GM12878 (cell line): ENCODE results near the gene NRN1L. TPM values are rescaled to one million over a fixed set of nuclear protein-coding genes. Genes with fewer than 3 reads are reported as not detected.

ENCODE experiments used
- ATAC-seq: fragments of 200-7000 bp; cut with Tn5 transposase; 3 replicates; pipeline ENCODE4 v1.9.1; 2020; ENCODE audit warnings: mild to moderate bottlenecking, moderate library complexity
- BruUV-seq: library from RNA; stranded (reverse); fragments of 400-500 nt; replicated peaks from 2 replicates; lab custom pipeline; 2021; lab: Mats Ljungman, UMichigan
- CTCF ChIA-PET: fragments of 300-600 bp; sonication (Branson Sonifier 250); formaldehyde crosslinking; extraction: SDS; loops from one replicate; lab custom pipeline; 2021; ENCODE audit warnings: inconsistent platforms; lab: Yijun Ruan, JAX
- POLR2A ChIA-PET: fragments of 350-600 bp; formaldehyde crosslinking; extraction: SDS; loops from one replicate; lab custom pipeline; 2021; ENCODE audit warnings: inconsistent platforms; lab: Charles Lee
- RAD21 ChIA-PET: fragments of 300-600 bp; sonication (Branson Sonifier 250); formaldehyde crosslinking; loops from one replicate; lab custom pipeline; 2023; ENCODE audit warnings: antibody characterized with exemption; ENCODE audit not compliant: unreplicated experiment; lab: Charles Lee
- SMC1A ChIA-PET: fragments of 300-600 bp; sonication (Branson Sonifier 250); formaldehyde crosslinking; loops from one replicate; lab custom pipeline; 2023; ENCODE audit not compliant: unreplicated experiment, uncharacterized antibody; lab: Charles Lee
- DNase-seq: peaks from one replicate; pipeline ENCODE4 v3.0.0-alpha.2; 2011; ENCODE audit warnings: low read depth, low spot score
- FAIRE-seq: peaks from 3 replicates; lab custom pipeline; 2011; peaks lifted over from hg19 to GRCh38; lab: Jason Lieb, UNC
- H2AFZ ChIP-seq: 2 replicates; pipeline ENCODE4 v1.6.0; 2011; ENCODE audit warnings: low read depth, low read length, control low read depth; ENCODE audit not compliant: control insufficient read depth
- H3K27ac ChIP-seq: 2 replicates; pipeline ENCODE4 v1.5.1; 2011; ENCODE audit warnings: control low read depth; ENCODE audit not compliant: control insufficient read depth, insufficient read depth
- H3K27me3 ChIP-seq, 2 experiments: replicated peaks in 1 of 2; 2 replicates each; pipeline versions ENCODE4 v1.6.0 to v1.6.1; 2011; ENCODE audit warnings: low read length in 1 of 2; ENCODE audit not compliant: control insufficient read depth in 2 of 2, insufficient read depth in 2 of 2
- H3K36me3 ChIP-seq, 2 experiments: 2 replicates each; pipeline ENCODE4 v1.5.1; 2011; ENCODE audit warnings: low read length in 1 of 2; ENCODE audit not compliant: control insufficient read depth in 2 of 2, insufficient read depth in 2 of 2
- H3K4me1 ChIP-seq: 2 replicates; pipeline ENCODE4 v1.6.1; 2011; ENCODE audit warnings: mild to moderate bottlenecking, low read length, moderate library complexity, mixed read lengths; ENCODE audit not compliant: control insufficient read depth, insufficient read depth
- H3K4me2 ChIP-seq: 2 replicates; pipeline ENCODE4 v1.6.0; 2011; ENCODE audit warnings: control low read depth; ENCODE audit not compliant: control insufficient read depth, insufficient read depth
- H3K4me3 ChIP-seq: fragments of 200-600 bp; sonication (generic); 2 replicates; pipeline ENCODE4 v1.5.1; 2016
- H3K79me2 ChIP-seq: 2 replicates; pipeline ENCODE4 v1.6.0; 2011; ENCODE audit warnings: low read length; ENCODE audit not compliant: control insufficient read depth, insufficient read depth
- H3K9ac ChIP-seq: 2 replicates; pipeline ENCODE4 v1.8.0; 2011; ENCODE audit warnings: low read length, control low read depth, mixed read lengths; ENCODE audit not compliant: control insufficient read depth, insufficient read depth
- H3K9me3 ChIP-seq: replicated peaks from 3 replicates; pipeline ENCODE4 v1.5.1; 2011; ENCODE audit warnings: mild to moderate bottlenecking, low read length; ENCODE audit not compliant: control insufficient read depth, insufficient read depth
- H4K20me1 ChIP-seq: 2 replicates; pipeline ENCODE4 v1.6.0; 2011; ENCODE audit not compliant: control insufficient read depth, insufficient read depth
- ASH2L ChIP-seq: fragments of 300-600, 200-600 bp; sonication (generic); IDR thresholded peaks from 2 replicates; pipeline ENCODE4 v1.6.1; 2017; ENCODE audit warnings: low read depth, mild to moderate bottlenecking, borderline replicate concordance
- BMI1 ChIP-seq: fragments of 450-650 bp; IDR thresholded peaks from 2 replicates; pipeline ENCODE4 v1.6.1; 2016; ENCODE audit warnings: mild to moderate bottlenecking, moderate library complexity, borderline replicate concordance
- FOS ChIP-seq: IDR thresholded peaks from 3 replicates; pipeline ENCODE4 v1.6.1; 2011; ENCODE audit warnings: borderline replicate concordance; ENCODE audit not compliant: insufficient read length; ENCODE audit errors: extremely low read depth
- FOXK2 ChIP-seq: fragments of 450-650 bp; IDR thresholded peaks from 2 replicates; pipeline ENCODE4 v1.6.1; 2017; ENCODE audit warnings: mild to moderate bottlenecking, moderate library complexity
- JUNB ChIP-seq: IDR thresholded peaks from 2 replicates; pipeline ENCODE4 v1.6.1; 2016; ENCODE audit warnings: antibody characterized with exemption, mild to moderate bottlenecking
- LARP7 ChIP-seq: fragments of 450-650 bp; IDR thresholded peaks from 2 replicates; pipeline ENCODE4 v1.6.1; 2017; ENCODE audit warnings: mild to moderate bottlenecking
- MEF2B ChIP-seq: fragments of 450-650 bp; IDR thresholded peaks from 2 replicates; pipeline ENCODE4 v1.6.1; 2018; ENCODE audit warnings: mild to moderate bottlenecking, moderate library complexity; ENCODE audit not compliant: partially characterized antibody, poor library complexity, severe bottlenecking
- MTA3 ChIP-seq: IDR thresholded peaks from 2 replicates; pipeline ENCODE4 v1.6.1; 2012; ENCODE audit warnings: low read length, inconsistent platforms, borderline replicate concordance
- NFXL1 ChIP-seq: fragments of 450-650 bp; IDR thresholded peaks from 2 replicates; pipeline ENCODE4 v1.6.1; 2017; ENCODE audit warnings: antibody characterized with exemption, mild to moderate bottlenecking, borderline replicate concordance
- PML ChIP-seq: IDR thresholded peaks from 2 replicates; pipeline ENCODE4 v1.6.1; 2012; ENCODE audit warnings: low read length, inconsistent platforms
- SMAD1 ChIP-seq: fragments of 450-650 bp; IDR thresholded peaks from 2 replicates; pipeline ENCODE4 v1.6.1; 2018; ENCODE audit warnings: mild to moderate bottlenecking, low read depth; ENCODE audit not compliant: partially characterized antibody
- TARDBP ChIP-seq: IDR thresholded peaks from 2 replicates; pipeline ENCODE4 v1.6.1; 2016; ENCODE audit warnings: borderline replicate concordance
- YBX1 ChIP-seq: fragments of 450-650 bp; IDR thresholded peaks from 2 replicates; pipeline ENCODE4 v1.6.1; 2016; ENCODE audit warnings: antibody characterized with exemption
- WGBS: methylation state at CpG from one replicate; pipeline ENCODE4 v1.1.6; 2016; ENCODE audit warnings: low lambda C conversion rate; ENCODE audit not compliant: insufficient replicate concordance, insufficient coverage; ENCODE audit errors: missing lambda C conversion rate; 5-methylcytosine and 5-hydroxymethylcytosine counted together
- in situ Hi-C: fragments of 300-500 bp; cut with MboI; formaldehyde crosslinking; loops from 9 replicates; pipeline ENCODE4 v1.14.3; 2018; ENCODE audit warnings: mixed read lengths
- intact Hi-C: fragments of 100-400 bp; cut with micrococcal nuclease; formaldehyde crosslinking; loops from one replicate; pipeline ENCODE4 v1.14.2; 2022; ENCODE audit not compliant: unreplicated experiment
- polyA plus RNA-seq, 11 experiments: library from polyadenylated mRNA; depleted of rRNA in 4 of 11; unstranded in 6 of 11; stranded (reverse) in 5 of 11; fragments of >200 nt; fragmentation: Nextera tagmentation in 4 of 11; fragmentation: Illumina TruSeq in 1 of 11; extraction: Ambion mirVana in 4 of 11; extraction: Trizol in 1 of 11; gene quantifications; 1 replicate in 1 of 11; 2 replicates in 10 of 11; pipeline versions ENCODE4 v1.2.1 to v1.2.3, GENCODE V29; 2011 to 2016; ENCODE audit warnings: inconsistent platforms in 2 of 11, missing spikeins in 2 of 11, low read depth in 1 of 11
- total RNA-seq, 4 experiments: library from RNA; depleted of rRNA in 3 of 4; stranded (reverse); fragments of >200 nt in 3 of 4; fragmentation: Illumina TruSeq in 1 of 4; extraction: Trizol in 1 of 4; gene quantifications; 2 replicates each; pipeline versions ENCODE4 v1.2.1 to v1.2.3, GENCODE V29; 2013 to 2021
- TF ChIP-seq, protein P1 (sequence below): fragments of 450-650 bp; IDR thresholded peaks from 2 replicates; pipeline ENCODE4 v1.6.1; 2016; ENCODE audit warnings: mild to moderate bottlenecking, moderate library complexity, borderline replicate concordance

NRN1L gene
- total and polyA plus RNA-seq, 10 of the 15 experiments (the other 5 are each of a cell fraction or from before 2014, with no cell fraction given) = 0.11 to 0.99 (median 0.28) TPM; not detected in 3

DNA sequence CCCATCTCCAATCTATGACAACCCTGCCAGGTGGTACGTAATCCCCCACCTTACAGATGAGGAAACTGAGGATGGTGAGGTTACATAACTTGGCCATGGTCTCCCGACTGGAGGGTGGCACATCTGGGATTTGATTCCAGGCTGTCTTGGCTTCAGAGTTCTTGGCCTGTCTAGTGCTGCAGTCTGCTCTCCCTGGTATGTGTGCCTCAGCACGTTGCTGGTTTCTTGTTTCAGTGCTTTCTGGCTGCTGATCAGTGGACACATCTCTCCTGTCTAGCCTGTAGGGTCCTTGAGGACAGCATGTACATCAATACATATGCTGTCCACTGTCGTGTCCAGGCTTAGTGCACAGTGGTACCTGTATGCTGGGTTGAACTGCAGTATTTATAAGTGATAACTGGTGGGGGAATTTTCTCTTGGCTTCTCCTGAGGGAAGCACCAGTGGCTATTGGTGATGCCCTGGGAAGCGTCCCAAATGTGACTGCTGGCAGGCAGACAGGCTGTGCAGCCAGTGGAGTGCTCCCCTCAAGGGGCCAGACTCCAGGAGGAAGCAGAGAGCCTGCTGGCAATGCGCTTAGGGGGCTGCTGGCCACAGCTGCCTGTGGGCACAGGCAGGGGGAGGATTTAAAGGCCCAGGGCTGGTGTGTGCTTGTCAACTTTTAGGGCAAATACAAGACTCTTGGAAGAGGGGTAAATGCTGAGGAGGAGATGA is 32.6 kb downstream of the NRN1L start (continued):
- no peak for TF ChIP-seq NFXL1
- TF ChIP-seq, protein P1, sequence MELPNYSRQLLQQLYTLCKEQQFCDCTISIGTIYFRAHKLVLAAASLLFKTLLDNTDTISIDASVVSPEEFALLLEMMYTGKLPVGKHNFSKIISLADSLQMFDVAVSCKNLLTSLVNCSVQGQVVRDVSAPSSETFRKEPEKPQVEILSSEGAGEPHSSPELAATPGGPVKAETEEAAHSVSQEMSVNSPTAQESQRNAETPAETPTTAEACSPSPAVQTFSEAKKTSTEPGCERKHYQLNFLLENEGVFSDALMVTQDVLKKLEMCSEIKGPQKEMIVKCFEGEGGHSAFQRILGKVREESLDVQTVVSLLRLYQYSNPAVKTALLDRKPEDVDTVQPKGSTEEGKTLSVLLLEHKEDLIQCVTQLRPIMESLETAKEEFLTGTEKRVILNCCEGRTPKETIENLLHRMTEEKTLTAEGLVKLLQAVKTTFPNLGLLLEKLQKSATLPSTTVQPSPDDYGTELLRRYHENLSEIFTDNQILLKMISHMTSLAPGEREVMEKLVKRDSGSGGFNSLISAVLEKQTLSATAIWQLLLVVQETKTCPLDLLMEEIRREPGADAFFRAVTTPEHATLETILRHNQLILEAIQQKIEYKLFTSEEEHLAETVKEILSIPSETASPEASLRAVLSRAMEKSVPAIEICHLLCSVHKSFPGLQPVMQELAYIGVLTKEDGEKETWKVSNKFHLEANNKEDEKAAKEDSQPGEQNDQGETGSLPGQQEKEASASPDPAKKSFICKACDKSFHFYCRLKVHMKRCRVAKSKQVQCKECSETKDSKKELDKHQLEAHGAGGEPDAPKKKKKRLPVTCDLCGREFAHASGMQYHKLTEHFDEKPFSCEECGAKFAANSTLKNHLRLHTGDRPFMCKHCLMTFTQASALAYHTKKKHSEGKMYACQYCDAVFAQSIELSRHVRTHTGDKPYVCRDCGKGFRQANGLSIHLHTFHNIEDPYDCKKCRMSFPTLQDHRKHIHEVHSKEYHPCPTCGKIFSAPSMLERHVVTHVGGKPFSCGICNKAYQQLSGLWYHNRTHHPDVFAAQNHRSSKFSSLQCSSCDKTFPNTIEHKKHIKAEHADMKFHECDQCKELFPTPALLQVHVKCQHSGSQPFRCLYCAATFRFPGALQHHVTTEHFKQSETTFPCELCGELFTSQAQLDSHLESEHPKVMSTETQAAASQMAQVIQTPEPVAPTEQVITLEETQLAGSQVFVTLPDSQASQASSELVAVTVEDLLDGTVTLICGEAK = no peak
- no peak for TF ChIP-seq PML
- TF ChIP-seq YBX1 = no peak
- TF ChIP-seq MEF2B = no peak
- TF ChIP-seq TARDBP = no peak
- TF ChIP-seq ASH2L = no peak
- TF ChIP-seq SMAD1 = no peak

GRCh38 chr16:67917852-67918236 is 33.2 kb downstream of the NRN1L start:
- Histone ChIP-seq H3K36me3 (peaks cover 0 to 3% of the 10 kb centered on the region in 2 experiments; a peak in 1 of 4 replicates), H3K4me2 (no peak overlapping the region), H3K27ac (no peak overlapping the region), H3K4me3 (no peak overlapping the region), H4K20me1 (no peaks in the 10 kb centered on the region), H3K27me3 (no peaks in the 10 kb centered on the region), H3K4me1 (no peaks in the 10 kb centered on the region), H3K9ac (no peak overlapping the region), H3K79me2 (no peaks in the 10 kb centered on the region), H2AFZ (no peak overlapping the region), H3K9me3 (no peaks in the 10 kb centered on the region)
- BruUV-seq = no TSS peak
- FAIRE-seq = no peak
- ATAC-seq = peak; percentile 33; the same call in 1 of the 3 replicates
- ChIA-PET CTCF (no interaction called here), SMC1A (interaction anchor here (1.1 kb wide), 1 partner anchor 245 kb away, joined by 3 read pairs; no protein-coding TSS in a partner anchor), RAD21 (no interaction called here), POLR2A (no interaction called here)
- no peak for TF ChIP-seq LARP7
- no peak for TF ChIP-seq FOXK2
- no peak for TF ChIP-seq FOS
- TF ChIP-seq JUNB = no peak
- TF ChIP-seq MTA3 = no peak
- TF ChIP-seq BMI1 = no peak
- DNase-seq = no peak
- intact Hi-C loops = no loop called here
- in situ Hi-C loops = no loop called here
- 65% methylated on average over 4 of the region's 4 CpGs for WGBS
